ENCODE results near the gene FAP.

FAP gene

GRCh38 chr2:162242586-162243280 lies 512 bp downstream of the FAP start:
- DNase-seq: no peak

GRCh38 chr2:162241571-162241970 lies 1.7 kb downstream of the FAP start:
- no peak for DNase-seq

- DNase-seq: no peak
Observed at GRCh38 chr2:162234620-162235462, 8.4 kb downstream of the FAP start.

GRCh38 chr2:162233197-162233596 lies 10.0 kb downstream of the FAP start:
- no peak for DNase-seq

- DNase-seq: no peak
Observed at GRCh38 chr2:162232671-162233070, 10.6 kb downstream of the FAP start.

DNA sequence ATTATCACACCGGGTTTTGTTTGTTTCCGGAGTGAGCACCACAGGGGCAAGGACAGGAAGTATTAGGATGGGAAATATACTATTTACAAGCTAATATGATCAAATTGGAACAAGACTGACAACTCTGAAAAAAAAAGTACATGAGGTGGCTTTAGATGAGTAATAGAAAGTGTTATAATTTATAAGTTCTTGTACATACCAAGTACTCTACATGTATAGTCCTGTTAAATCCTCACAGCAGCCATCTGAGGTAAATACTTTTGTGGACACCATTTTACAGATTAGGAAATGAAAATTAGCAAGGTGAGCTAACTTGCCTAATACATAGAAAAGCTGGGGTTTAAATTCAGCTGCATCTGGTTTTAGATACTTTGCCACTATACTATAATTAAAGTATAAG lies 11.2 kb downstream of the FAP start:
- DNase-seq: no peak

- no peak for DNase-seq
Observed at GRCh38 chr2:162230761-162231160, 12.5 kb downstream of the FAP start.

- no peak for DNase-seq
Observed at GRCh38 chr2:162226836-162227235, 16.4 kb downstream of the FAP start.

DNA sequence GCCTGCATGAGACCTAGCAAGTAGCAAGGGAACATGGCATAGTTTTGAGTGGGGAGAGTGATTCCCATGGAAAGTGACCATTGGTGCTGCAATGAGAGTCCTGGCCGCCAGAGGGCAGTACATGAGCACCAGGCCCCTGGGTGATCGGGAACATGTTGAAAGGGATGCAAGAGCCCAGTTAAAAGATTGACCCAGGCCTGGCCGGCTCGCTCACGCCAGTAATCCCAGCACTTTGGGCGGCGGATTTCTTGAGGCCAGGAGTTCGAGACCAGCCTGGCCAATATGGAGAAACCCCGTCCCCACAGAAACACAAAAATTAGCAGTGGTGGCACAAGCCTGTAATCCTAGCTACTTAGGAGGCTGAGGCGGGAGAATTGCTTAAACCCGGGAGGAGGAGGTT lies 22.2 kb downstream of the FAP start:
- peak; percentile 2 for DNase-seq

- DNase-seq: no peak
Observed at GRCh38 chr2:162220368-162220767, 22.9 kb downstream of the FAP start.

- DNase-seq: no peak
Observed at GRCh38 chr2:162219426-162219825, 23.8 kb downstream of the FAP start.

DNA sequence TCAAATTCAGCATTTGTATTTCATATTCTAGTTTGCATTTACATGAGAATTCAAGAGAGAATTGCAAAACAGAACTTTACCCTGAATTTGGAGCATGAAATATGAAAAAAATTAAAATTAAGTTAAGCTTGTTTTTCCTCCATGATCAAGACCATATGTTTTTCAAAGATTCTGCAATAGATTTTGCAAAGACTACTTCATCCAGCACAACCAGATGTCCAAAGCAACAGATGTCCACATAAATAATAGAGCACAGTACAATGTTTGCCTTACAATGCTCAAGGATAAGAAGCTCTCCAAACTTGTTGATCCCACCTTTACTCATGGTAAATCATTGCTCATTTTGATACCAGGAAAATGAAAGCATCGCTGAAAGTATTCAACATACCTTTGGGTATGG lies 25.6 kb downstream of the FAP start:
- no peak for DNase-seq

DNA sequence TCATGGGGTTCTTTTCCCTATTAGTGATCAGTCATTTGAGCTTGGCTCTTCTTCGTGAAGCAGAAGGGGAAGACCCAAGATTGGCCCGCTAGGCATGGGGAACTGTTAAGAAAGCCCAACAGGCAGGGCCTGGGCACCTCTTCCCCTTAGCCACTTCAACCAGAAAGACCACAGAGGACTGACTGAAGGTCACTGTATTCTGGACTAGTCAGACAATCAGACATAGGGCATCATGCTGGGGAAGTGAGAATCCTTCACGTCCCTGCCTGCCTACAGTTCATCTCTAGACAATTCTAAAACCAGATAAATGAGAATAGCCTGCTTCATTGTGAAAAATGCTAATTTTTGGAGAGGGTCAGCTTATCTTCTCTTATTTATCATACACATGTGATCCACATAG lies 28.1 kb downstream of the FAP start:
- no peak for DNase-seq

GRCh38 chr2:162212366-162212765 lies 30.9 kb downstream of the FAP start:
- DNase-seq: no peak

DNA sequence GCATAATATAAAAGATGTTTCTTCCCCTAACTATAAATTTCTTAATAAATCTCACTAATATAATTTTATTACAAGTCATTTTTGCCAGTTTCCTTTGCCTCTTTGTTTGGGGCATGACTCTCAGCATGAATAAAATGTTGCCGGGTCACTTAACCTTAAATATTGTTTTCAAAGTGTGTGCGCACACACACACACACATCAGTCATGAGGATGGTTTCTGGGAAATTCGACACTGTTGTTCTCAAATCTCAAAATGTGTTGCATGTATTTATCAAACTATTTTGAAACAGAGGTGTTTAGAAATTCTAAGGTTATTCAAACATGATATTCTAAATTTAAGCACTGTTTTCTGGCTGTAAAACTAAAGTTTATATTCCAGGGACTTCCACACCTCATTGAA lies 31.5 kb downstream of the FAP start:
- DNase-seq: no peak

DNA sequence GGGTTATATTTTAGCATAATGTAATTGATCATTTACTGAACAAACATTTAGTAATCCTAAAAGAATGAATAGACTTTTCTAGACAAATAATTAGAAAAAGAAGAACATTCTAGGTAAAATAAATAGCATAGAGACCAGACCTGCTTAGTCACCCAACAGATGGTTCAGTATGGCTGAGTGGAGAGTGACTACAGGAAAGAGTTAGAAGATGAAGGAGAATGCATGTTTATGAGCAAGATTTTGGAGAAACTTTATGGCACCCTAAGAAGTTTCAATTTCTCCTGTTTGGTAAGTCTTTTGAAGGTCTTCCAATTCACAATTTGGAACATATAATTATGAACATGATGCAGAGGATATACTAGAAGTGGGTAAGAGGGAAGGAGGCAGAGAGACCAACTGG lies 32.9 kb downstream of the FAP start:
- DNase-seq: no peak

GRCh38 chr2:162202203-162202602 lies 41.0 kb downstream of the FAP start:
- DNase-seq: no peak

DNA sequence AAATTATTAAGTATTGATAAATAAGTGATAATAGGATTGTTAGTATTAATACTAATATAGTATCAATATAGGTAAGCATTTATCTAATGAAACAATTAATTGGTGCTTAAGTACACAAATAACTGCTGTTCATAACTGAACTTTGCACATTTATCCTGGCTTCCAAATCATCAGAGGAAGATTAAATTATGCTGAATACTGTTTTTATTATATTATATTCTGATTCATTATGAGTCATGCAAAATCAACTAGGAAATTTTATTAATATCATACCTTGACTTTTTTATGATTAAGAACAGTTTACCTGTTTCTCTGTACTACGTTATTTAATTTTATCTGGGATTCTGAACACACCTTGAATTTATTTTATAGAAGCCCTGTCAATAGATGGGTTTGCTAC lies 42.6 kb downstream of the FAP start:
- no peak for DNase-seq

- DNase-seq: no peak
Observed at GRCh38 chr2:162199913-162200312, 43.3 kb downstream of the FAP start.

DNA sequence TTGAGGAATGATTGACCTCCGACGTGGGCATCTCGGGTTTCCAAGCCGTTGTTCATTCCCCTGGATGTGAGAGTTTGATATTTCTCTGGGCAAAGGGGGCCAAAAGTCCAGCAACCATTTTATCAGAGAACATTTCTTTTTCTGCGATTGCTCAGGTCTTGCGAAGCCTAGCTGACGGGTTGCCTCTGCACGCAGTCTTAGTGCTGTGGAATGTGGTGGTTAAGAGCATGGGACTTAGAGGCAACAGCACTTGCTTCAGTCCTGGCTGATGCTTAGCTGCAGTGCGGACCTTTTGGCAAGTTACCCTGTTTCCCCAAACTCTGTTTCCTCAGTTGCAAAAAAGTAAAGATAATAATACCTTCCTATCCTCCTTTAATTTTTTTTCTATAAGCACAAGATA lies 45.0 kb downstream of the FAP start:
- DNase-seq: no peak

DNA sequence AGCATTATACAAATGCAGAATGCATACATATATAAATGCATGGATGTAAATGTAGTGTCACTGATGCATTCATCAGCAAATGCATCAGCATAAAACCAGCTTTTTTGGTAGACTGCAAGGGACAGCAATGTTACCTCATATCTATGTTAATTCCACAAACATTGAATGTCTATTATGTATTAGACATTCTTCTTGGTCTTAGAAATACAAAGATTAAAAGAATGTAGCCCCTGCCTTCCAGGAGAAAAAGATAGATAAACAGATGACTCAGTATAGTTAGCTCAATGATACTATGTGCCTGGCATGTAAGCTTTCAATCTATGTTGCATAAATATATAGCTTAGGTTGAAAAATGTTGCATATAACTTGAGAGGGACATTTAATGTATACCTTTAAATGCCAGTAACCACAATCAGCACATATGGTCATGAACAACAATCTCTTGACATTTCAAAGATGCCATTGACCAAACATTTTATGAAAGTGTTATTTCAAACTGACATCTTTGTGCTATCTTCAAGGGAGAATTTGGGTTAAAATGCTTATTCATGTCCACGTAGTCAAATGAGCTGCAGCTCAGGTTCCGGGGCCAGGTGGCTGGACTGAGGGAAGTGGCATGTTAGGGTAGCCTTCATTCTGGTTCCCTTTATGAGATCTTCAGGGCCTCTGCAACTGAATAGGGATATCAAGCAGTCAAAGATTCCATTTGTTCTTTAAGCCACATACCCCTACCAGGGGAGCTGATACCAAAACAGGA lies 46.0 kb downstream of the FAP start:
- DNase-seq: no peak

DNA sequence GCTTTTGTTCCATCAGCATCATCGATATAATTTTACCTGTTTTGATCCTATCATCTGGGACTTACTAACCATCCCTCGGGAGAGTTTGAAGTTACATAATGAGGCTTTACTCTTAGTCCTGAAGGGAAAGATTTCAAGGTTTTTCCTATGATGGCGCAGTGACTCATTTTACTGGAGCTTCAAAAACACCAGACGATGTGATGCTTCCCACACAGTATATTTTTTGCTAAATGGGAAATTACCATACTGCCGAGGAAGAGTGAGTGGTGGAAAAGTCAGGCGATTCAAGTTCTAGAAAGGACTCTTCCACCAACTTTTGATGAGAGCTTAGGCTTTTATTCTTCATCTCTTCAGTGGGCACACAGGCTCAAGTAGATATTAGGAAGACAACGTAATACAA lies 46.6 kb downstream of the FAP start:
- DNase-seq: no peak

GRCh38 chr2:162188451-162188850 lies 54.8 kb downstream of the FAP start:
- DNase-seq: no peak
